GM12878 (cell line): ENCODE results near the gene ADGRV1. TPM values are rescaled to one million over a fixed set of nuclear protein-coding genes. Genes with fewer than 3 reads are reported as not detected.
A peak's percentile ranks its signal among the peaks of the same experiment; 100 is the strongest.

ENCODE experiments used
- ATAC-seq: fragments of 200-7000 bp; cut with Tn5 transposase; 3 replicates; pipeline ENCODE4 v1.9.1; 2020; ENCODE audit warnings: mild to moderate bottlenecking, moderate library complexity
- BruUV-seq: library from RNA; stranded (reverse); fragments of 400-500 nt; replicated peaks from 2 replicates; lab custom pipeline; 2021; lab: Mats Ljungman, UMichigan
- CTCF ChIA-PET: fragments of 300-600 bp; sonication (Branson Sonifier 250); formaldehyde crosslinking; extraction: SDS; loops from one replicate; lab custom pipeline; 2021; ENCODE audit warnings: inconsistent platforms; lab: Yijun Ruan, JAX
- POLR2A ChIA-PET: fragments of 350-600 bp; formaldehyde crosslinking; extraction: SDS; loops from one replicate; lab custom pipeline; 2021; ENCODE audit warnings: inconsistent platforms; lab: Charles Lee
- RAD21 ChIA-PET: fragments of 300-600 bp; sonication (Branson Sonifier 250); formaldehyde crosslinking; loops from one replicate; lab custom pipeline; 2023; ENCODE audit warnings: antibody characterized with exemption; ENCODE audit not compliant: unreplicated experiment; lab: Charles Lee
- SMC1A ChIA-PET: fragments of 300-600 bp; sonication (Branson Sonifier 250); formaldehyde crosslinking; loops from one replicate; lab custom pipeline; 2023; ENCODE audit not compliant: unreplicated experiment, uncharacterized antibody; lab: Charles Lee
- DNase-seq: peaks from one replicate; pipeline ENCODE4 v3.0.0-alpha.2; 2011; ENCODE audit warnings: low read depth, low spot score
- FAIRE-seq: peaks from 3 replicates; lab custom pipeline; 2011; peaks lifted over from hg19 to GRCh38; lab: Jason Lieb, UNC
- H2AFZ ChIP-seq: 2 replicates; pipeline ENCODE4 v1.6.0; 2011; ENCODE audit warnings: low read depth, low read length, control low read depth; ENCODE audit not compliant: control insufficient read depth
- H3K27ac ChIP-seq: 2 replicates; pipeline ENCODE4 v1.5.1; 2011; ENCODE audit warnings: control low read depth; ENCODE audit not compliant: control insufficient read depth, insufficient read depth
- H3K27me3 ChIP-seq, 2 experiments: replicated peaks in 1 of 2; 2 replicates each; pipeline versions ENCODE4 v1.6.0 to v1.6.1; 2011; ENCODE audit warnings: low read length in 1 of 2; ENCODE audit not compliant: control insufficient read depth in 2 of 2, insufficient read depth in 2 of 2
- H3K36me3 ChIP-seq, 2 experiments: 2 replicates each; pipeline ENCODE4 v1.5.1; 2011; ENCODE audit warnings: low read length in 1 of 2; ENCODE audit not compliant: control insufficient read depth in 2 of 2, insufficient read depth in 2 of 2
- H3K4me1 ChIP-seq: 2 replicates; pipeline ENCODE4 v1.6.1; 2011; ENCODE audit warnings: mild to moderate bottlenecking, low read length, moderate library complexity, mixed read lengths; ENCODE audit not compliant: control insufficient read depth, insufficient read depth
- H3K4me2 ChIP-seq: 2 replicates; pipeline ENCODE4 v1.6.0; 2011; ENCODE audit warnings: control low read depth; ENCODE audit not compliant: control insufficient read depth, insufficient read depth
- H3K4me3 ChIP-seq: fragments of 200-600 bp; sonication (generic); 2 replicates; pipeline ENCODE4 v1.5.1; 2016
- H3K79me2 ChIP-seq: 2 replicates; pipeline ENCODE4 v1.6.0; 2011; ENCODE audit warnings: low read length; ENCODE audit not compliant: control insufficient read depth, insufficient read depth
- H3K9ac ChIP-seq: 2 replicates; pipeline ENCODE4 v1.8.0; 2011; ENCODE audit warnings: low read length, control low read depth, mixed read lengths; ENCODE audit not compliant: control insufficient read depth, insufficient read depth
- H3K9me3 ChIP-seq: replicated peaks from 3 replicates; pipeline ENCODE4 v1.5.1; 2011; ENCODE audit warnings: mild to moderate bottlenecking, low read length; ENCODE audit not compliant: control insufficient read depth, insufficient read depth
- H4K20me1 ChIP-seq: 2 replicates; pipeline ENCODE4 v1.6.0; 2011; ENCODE audit not compliant: control insufficient read depth, insufficient read depth
- DPF2 ChIP-seq: fragments of 450-650 bp; IDR thresholded peaks from 2 replicates; pipeline ENCODE4 v1.6.1; 2017; ENCODE audit warnings: mild to moderate bottlenecking
- FOXK2 ChIP-seq: fragments of 450-650 bp; IDR thresholded peaks from 2 replicates; pipeline ENCODE4 v1.6.1; 2017; ENCODE audit warnings: mild to moderate bottlenecking, moderate library complexity
- IKZF1 ChIP-seq: fragments of 450-650 bp; conservative IDR thresholded peaks from 2 replicates; pipeline ENCODE4 v1.6.1; 2017; ENCODE audit warnings: antibody characterized with exemption, mild to moderate bottlenecking
- IKZF2 ChIP-seq, 2 experiments: fragments of 450-650 bp; IDR thresholded peaks; 2 replicates each; pipeline ENCODE4 v1.6.1; 2017; ENCODE audit warnings: mild to moderate bottlenecking in 2 of 2, moderate library complexity in 2 of 2
- MTA2 ChIP-seq: fragments of 450-650 bp; IDR thresholded peaks from 2 replicates; pipeline ENCODE4 v1.6.1; 2016; ENCODE audit warnings: low read depth, mild to moderate bottlenecking, moderate library complexity
- RUNX3 ChIP-seq: IDR thresholded peaks from 2 replicates; pipeline ENCODE4 v1.6.1; 2012; ENCODE audit warnings: low read length, inconsistent platforms
- ZBTB40 ChIP-seq: fragments of 450-650 bp; IDR thresholded peaks from 2 replicates; pipeline ENCODE4 v1.6.1; 2016; ENCODE audit warnings: mild to moderate bottlenecking, moderate library complexity, borderline replicate concordance
- ZNF274 ChIP-seq: IDR thresholded peaks from one replicate; pipeline ENCODE4 v1.8.0; 2011; ENCODE audit not compliant: insufficient read length, insufficient read depth
- in situ Hi-C: fragments of 300-500 bp; cut with MboI; formaldehyde crosslinking; loops from 9 replicates; pipeline ENCODE4 v1.14.3; 2018; ENCODE audit warnings: mixed read lengths
- intact Hi-C: fragments of 100-400 bp; cut with micrococcal nuclease; formaldehyde crosslinking; loops from one replicate; pipeline ENCODE4 v1.14.2; 2022; ENCODE audit not compliant: unreplicated experiment
- polyA plus RNA-seq, 11 experiments: library from polyadenylated mRNA; depleted of rRNA in 4 of 11; unstranded in 6 of 11; stranded (reverse) in 5 of 11; fragments of >200 nt; fragmentation: Nextera tagmentation in 4 of 11; fragmentation: Illumina TruSeq in 1 of 11; extraction: Ambion mirVana in 4 of 11; extraction: Trizol in 1 of 11; gene quantifications; 1 replicate in 1 of 11; 2 replicates in 10 of 11; pipeline versions ENCODE4 v1.2.1 to v1.2.3, GENCODE V29; 2011 to 2016; ENCODE audit warnings: inconsistent platforms in 2 of 11, missing spikeins in 2 of 11, low read depth in 1 of 11
- total RNA-seq, 4 experiments: library from RNA; depleted of rRNA in 3 of 4; stranded (reverse); fragments of >200 nt in 3 of 4; fragmentation: Illumina TruSeq in 1 of 4; extraction: Trizol in 1 of 4; gene quantifications; 2 replicates each; pipeline versions ENCODE4 v1.2.1 to v1.2.3, GENCODE V29; 2013 to 2021
- TF ChIP-seq, protein P1 (sequence below): fragments of 450-650 bp; formaldehyde crosslinking; IDR thresholded peaks from 2 replicates; pipeline ENCODE4 v1.5.0; 2022; ENCODE audit warnings: mild to moderate bottlenecking, missing genetic modification characterization

The ADGRV1 gene
- total and polyA plus RNA-seq, 10 of the 15 experiments (the other 5 are each of a cell fraction or from before 2014, with no cell fraction given): 0.04 to 8.1 (median 0.16) TPM; not detected in 1

GRCh38 chr5:91139572-91140200 is 581.1 kb downstream of the ADGRV1 start:
- Histone ChIP-seq H3K4me1 (no peaks in the 10 kb centered on the region), H3K4me3 (no peak overlapping the region), H2AFZ (no peak overlapping the region), H3K79me2 (no peaks in the 10 kb centered on the region), H3K27ac (no peak overlapping the region), H3K9ac (no peak overlapping the region), H4K20me1 (no peaks in the 10 kb centered on the region), H3K36me3 (no peaks in the 10 kb centered on the region), H3K9me3 (no peaks in the 10 kb centered on the region; the same call in 2 of the 3 replicates), H3K4me2 (no peak overlapping the region), H3K27me3 (no peaks in the 10 kb centered on the region)
- ChIA-PET POLR2A (no interaction called here), SMC1A (interaction anchor here (0.6 to 0.8 kb wide), 2 partner anchors 13 to 207 kb away, joined by 3 read pairs; no protein-coding TSS in a partner anchor), CTCF (interaction anchor here (0.7 to 1.2 kb wide), 2 partner anchors 43 to 502 kb away, joined by 3 read pairs; no protein-coding TSS in a partner anchor), RAD21 (no interaction called here)
- peak; percentile 23 for FAIRE-seq
- in situ Hi-C loops: no loop called here
- DNase-seq: no peak
- ATAC-seq: peak; percentile 65
- BruUV-seq: no TSS peak
- TF ChIP-seq IKZF2 (IDR thresholded peaks at IDR 0.05) (peak; percentile 32 to 52; a peak in 2 of 4 replicates), ZNF274 (no peak), MTA2 (peak; percentile 52; the same call in 1 of the 2 replicates), ZBTB40 (no peak), RUNX3 (peak; percentile 63), DPF2 (0 out of 2 replicates have a peak, but pooled peaks have one; percentile 37), IKZF1 (0 out of 2 replicates have a peak, but pooled peaks have one; percentile 29), FOXK2 (no peak)
- TF ChIP-seq, protein P1, sequence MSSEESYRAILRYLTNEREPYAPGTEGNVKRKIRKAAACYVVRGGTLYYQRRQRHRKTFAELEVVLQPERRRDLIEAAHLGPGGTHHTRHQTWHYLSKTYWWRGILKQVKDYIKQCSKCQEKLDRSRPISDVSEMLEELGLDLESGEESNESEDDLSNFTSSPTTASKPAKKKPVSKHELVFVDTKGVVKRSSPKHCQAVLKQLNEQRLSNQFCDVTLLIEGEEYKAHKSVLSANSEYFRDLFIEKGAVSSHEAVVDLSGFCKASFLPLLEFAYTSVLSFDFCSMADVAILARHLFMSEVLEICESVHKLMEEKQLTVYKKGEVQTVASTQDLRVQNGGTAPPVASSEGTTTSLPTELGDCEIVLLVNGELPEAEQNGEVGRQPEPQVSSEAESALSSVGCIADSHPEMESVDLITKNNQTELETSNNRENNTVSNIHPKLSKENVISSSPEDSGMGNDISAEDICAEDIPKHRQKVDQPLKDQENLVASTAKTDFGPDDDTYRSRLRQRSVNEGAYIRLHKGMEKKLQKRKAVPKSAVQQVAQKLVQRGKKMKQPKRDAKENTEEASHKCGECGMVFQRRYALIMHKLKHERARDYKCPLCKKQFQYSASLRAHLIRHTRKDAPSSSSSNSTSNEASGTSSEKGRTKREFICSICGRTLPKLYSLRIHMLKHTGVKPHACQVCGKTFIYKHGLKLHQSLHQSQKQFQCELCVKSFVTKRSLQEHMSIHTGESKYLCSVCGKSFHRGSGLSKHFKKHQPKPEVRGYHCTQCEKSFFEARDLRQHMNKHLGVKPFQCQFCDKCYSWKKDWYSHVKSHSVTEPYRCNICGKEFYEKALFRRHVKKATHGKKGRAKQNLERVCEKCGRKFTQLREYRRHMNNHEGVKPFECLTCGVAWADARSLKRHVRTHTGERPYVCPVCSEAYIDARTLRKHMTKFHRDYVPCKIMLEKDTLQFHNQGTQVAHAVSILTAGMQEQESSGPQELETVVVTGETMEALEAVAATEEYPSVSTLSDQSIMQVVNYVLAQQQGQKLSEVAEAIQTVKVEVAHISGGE (CRISPR knock-in tag): no peak
- intact Hi-C loops: no loop called here
